GM21526 (cell line): Measurements from ENCODE around the gene SERP1.

Source experiments
- ATAC-seq: cut with Tn5 transposase; IDR thresholded peaks from one replicate; pipeline ENCODE4 v1.9.1; 2021; ENCODE audit warnings: moderate library complexity; ENCODE audit not compliant: unreplicated experiment, low FRiP score

SERP1 gene

GRCh38 chr3:150546226-150547044, at the start of gene SERP1, which contains the start of gene EIF2A:
Gene SERP1, minus strand, starts transcription at chr3:150546496. Its CDS starts 361 bp downstream, at chr3:150546135.
Gene EIF2A, plus strand, starts transcription at chr3:150546787. Its CDS starts 16 bp downstream, at chr3:150546803.
- peak; percentile 92 for ATAC-seq

GRCh38 chr3:150594150-150594549, 47.9 kb upstream of the SERP1 start:
- no peak for ATAC-seq

- ATAC-seq: no peak
Observed at GRCh38 chr3:150589759-150590158, 43.5 kb upstream of the SERP1 start.

- ATAC-seq: no peak
Observed at GRCh38 chr3:150588027-150588830, 41.9 kb upstream of the SERP1 start.

- ATAC-seq: peak; percentile 54
Observed at GRCh38 chr3:150583028-150583427, 36.7 kb upstream of the SERP1 start.

- ATAC-seq: peak; percentile 68
Observed at GRCh38 chr3:150582620-150583019, 36.3 kb upstream of the SERP1 start.

GRCh38 chr3:150581174-150581573, 34.9 kb upstream of the SERP1 start:
- ATAC-seq: no peak

GRCh38 chr3:150577855-150578254, 31.6 kb upstream of the SERP1 start:
- ATAC-seq: no peak

GRCh38 chr3:150567328-150567727, 21.0 kb upstream of the SERP1 start:
- no peak for ATAC-seq

GRCh38 chr3:150564243-150564642, 17.9 kb upstream of the SERP1 start:
- ATAC-seq: no peak

GRCh38 chr3:150557725-150558124, 11.4 kb upstream of the SERP1 start:
- ATAC-seq: no peak

GRCh38 chr3:150556792-150557191, 10.5 kb upstream of the SERP1 start:
- ATAC-seq: no peak

- ATAC-seq: no peak
Observed at GRCh38 chr3:150555859-150556436, 9.7 kb upstream of the SERP1 start.

- no peak for ATAC-seq
Observed at GRCh38 chr3:150547045-150547741, 897 bp upstream of the SERP1 start.

- ATAC-seq: peak; percentile 9
Observed at GRCh38 chr3:150545419-150546225, 674 bp downstream of the SERP1 start.

GRCh38 chr3:150544726-150545125, 1.6 kb downstream of the SERP1 start:
- no peak for ATAC-seq

GRCh38 chr3:150544041-150544440, 2.3 kb downstream of the SERP1 start:
- no peak for ATAC-seq

- ATAC-seq: no peak
Observed at GRCh38 chr3:150543531-150543930, 2.8 kb downstream of the SERP1 start.

- ATAC-seq: no peak
Observed at GRCh38 chr3:150543128-150543527, 3.2 kb downstream of the SERP1 start.

- ATAC-seq: no peak
Observed at GRCh38 chr3:150540991-150541390, 5.3 kb downstream of the SERP1 start.
